ENCODE results near the gene SAMHD1. TPM values are rescaled to one million over a fixed set of nuclear protein-coding genes. Genes with fewer than 3 reads are reported as not detected.

The SAMHD1 gene
- total RNA-seq, 1 donor from 2014 or later, result 30.8 TPM

GRCh38 chr20:36974660-36975059 is 23.2 kb upstream of the SAMHD1 start:
- no peak for TF ChIP-seq CTCF (IDR thresholded peaks at IDR 0.05; ENCODE audit: partially characterized antibody, unreplicated experiment)
- Mint-ChIP-seq H3K27me3 (ENCODE audit: unreplicated experiment) (no peaks in the 10 kb centered on the region), H3K9me3 (ENCODE audit: unreplicated experiment) (peaks cover 3% of the 10 kb centered on the region), H3K4me3 (ENCODE audit: unreplicated experiment) (no peak overlapping the region), H3K4me1 (ENCODE audit: low read depth, unreplicated experiment) (no peaks in the 10 kb centered on the region), H3K36me3 (ENCODE audit: unreplicated experiment) (peaks cover 7% of the 10 kb centered on the region), H3K27ac (ENCODE audit: unreplicated experiment) (no peak overlapping the region)
- DNase-seq, result no peak

GRCh38 chr20:36971103-36971502 is 19.6 kb upstream of the SAMHD1 start:
- Mint-ChIP-seq H3K4me3 (ENCODE audit: unreplicated experiment) (no peak overlapping the region), H3K36me3 (ENCODE audit: unreplicated experiment) (peaks cover 11% of the 10 kb centered on the region), H3K27me3 (ENCODE audit: unreplicated experiment) (no peaks in the 10 kb centered on the region), H3K27ac (ENCODE audit: unreplicated experiment) (no peak overlapping the region), H3K4me1 (ENCODE audit: low read depth, unreplicated experiment) (no peaks in the 10 kb centered on the region), H3K9me3 (ENCODE audit: unreplicated experiment) (no peaks in the 10 kb centered on the region)
- TF ChIP-seq CTCF (IDR thresholded peaks at IDR 0.05; ENCODE audit: partially characterized antibody, unreplicated experiment), result no peak
- DNase-seq, result no peak

- Mint-ChIP-seq H3K27me3 (ENCODE audit: unreplicated experiment) (no peaks in the 10 kb centered on the region), H3K36me3 (ENCODE audit: unreplicated experiment) (peaks cover 11% of the 10 kb centered on the region), H3K4me3 (ENCODE audit: unreplicated experiment) (no peak overlapping the region), H3K27ac (ENCODE audit: unreplicated experiment) (no peak overlapping the region), H3K4me1 (ENCODE audit: low read depth, unreplicated experiment) (no peaks in the 10 kb centered on the region), H3K9me3 (ENCODE audit: unreplicated experiment) (no peaks in the 10 kb centered on the region)
- no peak for DNase-seq
- no peak for TF ChIP-seq CTCF (IDR thresholded peaks at IDR 0.05; ENCODE audit: partially characterized antibody, unreplicated experiment)
Measured at GRCh38 chr20:36969478-36970186, 18.1 kb upstream of the SAMHD1 start.

- H3K36me3 Mint-ChIP-seq (ENCODE audit: unreplicated experiment), result peaks cover 11% of the 10 kb centered on the region
- H3K4me3 Mint-ChIP-seq (ENCODE audit: unreplicated experiment), result no peak overlapping the region
Measured at GRCh38 chr20:36969051-36969450, 17.5 kb upstream of the SAMHD1 start.

More at GRCh38 chr20:36969051-36969450, 17.5 kb upstream of the SAMHD1 start:
- Mint-ChIP-seq H3K4me1 (ENCODE audit: low read depth, unreplicated experiment) (no peaks in the 10 kb centered on the region), H3K9me3 (ENCODE audit: unreplicated experiment) (no peaks in the 10 kb centered on the region), H3K27ac (ENCODE audit: unreplicated experiment) (no peak overlapping the region), H3K27me3 (ENCODE audit: unreplicated experiment) (no peaks in the 10 kb centered on the region)
- TF ChIP-seq CTCF (IDR thresholded peaks at IDR 0.05; ENCODE audit: partially characterized antibody, unreplicated experiment), result no peak
- DNase-seq, result no peak
